PFSK-1 (cell line): Measurements from ENCODE around the gene ITIH5.

Experiments
- FOXP2 ChIP-seq: optimal IDR thresholded peaks from 2 replicates; pipeline ENCODE3; 2011; ENCODE audit warnings: borderline replicate concordance, control low read depth, inconsistent platforms; ENCODE audit not compliant: insufficient read depth; ENCODE audit errors: extremely low read length, extremely low read depth
- POLR2AphosphoS5 ChIP-seq: IDR thresholded peaks from 2 replicates; pipeline ENCODE4 v1.6.1; 2012; ENCODE audit warnings: low read depth, mild to moderate bottlenecking, control low read depth, low read length, moderate library complexity
- REST ChIP-seq, 2 experiments: IDR thresholded peaks; 2 replicates each; pipeline versions ENCODE4 v1.6.1 to v1.8.0; 2011 to 2012; ENCODE audit warnings: low read depth in 2 of 2, low read length in 2 of 2, control low read depth in 1 of 2, inconsistent platforms in 1 of 2, mild to moderate bottlenecking in 1 of 2, moderate library complexity in 1 of 2; ENCODE audit not compliant: insufficient read depth in 1 of 2
- SIN3A ChIP-seq: IDR thresholded peaks from 2 replicates; pipeline ENCODE4 v1.6.1; 2012; ENCODE audit warnings: mild to moderate bottlenecking, low read length, moderate library complexity, borderline replicate concordance; ENCODE audit not compliant: insufficient read depth
- TAF1 ChIP-seq: IDR thresholded peaks from 2 replicates; pipeline ENCODE4 v1.6.1; 2012; ENCODE audit warnings: low read length, control low read depth, borderline replicate concordance; ENCODE audit not compliant: insufficient read depth

The ITIH5 gene

GRCh38 chr10:7707102-7707501, 40.3 kb upstream of the ITIH5 start:
- TF ChIP-seq SIN3A (no peak), POLR2AphosphoS5 (no peak), FOXP2 (no peak), REST (IDR thresholded peaks at IDR 0.05; ENCODE audit: insufficient read depth in 1 of 2, low read depth in 2 of 2, low read length in 2 of 2) (no peak), TAF1 (no peak)

DNA sequence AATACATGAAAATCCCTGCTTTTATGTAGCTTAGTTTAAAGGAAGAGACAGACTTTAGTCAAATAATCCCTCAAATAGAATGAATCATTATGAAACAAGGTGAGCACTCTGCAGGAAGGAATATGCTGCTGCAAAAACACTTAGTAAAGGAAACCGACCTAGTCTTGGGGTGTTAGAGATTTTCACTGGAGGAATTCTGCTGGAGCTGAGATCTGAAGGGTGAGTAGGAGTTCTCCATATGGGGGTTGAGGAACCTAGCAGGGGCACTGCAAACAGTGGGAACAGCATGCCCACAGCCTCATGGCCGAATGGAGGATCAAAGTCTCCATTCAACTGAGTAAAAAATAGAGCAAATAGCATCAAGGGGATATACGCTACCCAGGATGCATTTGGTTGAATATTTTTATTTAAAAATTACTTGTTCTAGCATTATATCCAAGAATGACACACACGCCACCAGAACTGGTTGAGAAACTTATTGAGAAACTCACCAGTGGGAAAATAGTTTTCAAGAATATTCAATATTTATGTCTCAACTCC, 39.8 kb upstream of the ITIH5 start:
- TF ChIP-seq TAF1: no peak
- no peak for TF ChIP-seq SIN3A
- no peak for TF ChIP-seq FOXP2
- no peak for TF ChIP-seq POLR2AphosphoS5
- TF ChIP-seq REST (IDR thresholded peaks at IDR 0.05; ENCODE audit: insufficient read depth in 1 of 2, low read depth in 2 of 2, low read length in 2 of 2): no peak

DNA sequence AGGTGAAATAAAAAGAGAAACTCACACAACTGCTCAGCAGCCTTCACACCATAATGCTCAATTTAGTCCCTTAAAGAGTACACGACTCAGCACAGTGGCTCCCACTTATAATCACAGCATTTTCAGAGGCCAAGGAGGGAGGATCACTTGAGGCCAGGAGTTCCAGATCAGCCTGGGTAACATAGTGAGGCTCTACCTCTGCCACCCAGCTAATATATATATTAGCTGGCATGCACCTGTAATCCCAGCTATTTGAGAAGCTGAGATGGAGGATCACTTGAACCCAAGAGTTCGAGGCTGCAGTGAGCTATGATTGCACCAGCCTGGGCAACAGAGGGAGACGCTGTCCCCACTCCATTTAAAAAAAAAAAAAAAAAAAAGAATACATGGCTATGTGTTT, 38.6 kb upstream of the ITIH5 start:
- no peak for TF ChIP-seq SIN3A
- TF ChIP-seq POLR2AphosphoS5: no peak
- TF ChIP-seq REST (IDR thresholded peaks at IDR 0.05; ENCODE audit: insufficient read depth in 1 of 2, low read depth in 2 of 2, low read length in 2 of 2): no peak
- no peak for TF ChIP-seq TAF1
- TF ChIP-seq FOXP2: no peak

DNA sequence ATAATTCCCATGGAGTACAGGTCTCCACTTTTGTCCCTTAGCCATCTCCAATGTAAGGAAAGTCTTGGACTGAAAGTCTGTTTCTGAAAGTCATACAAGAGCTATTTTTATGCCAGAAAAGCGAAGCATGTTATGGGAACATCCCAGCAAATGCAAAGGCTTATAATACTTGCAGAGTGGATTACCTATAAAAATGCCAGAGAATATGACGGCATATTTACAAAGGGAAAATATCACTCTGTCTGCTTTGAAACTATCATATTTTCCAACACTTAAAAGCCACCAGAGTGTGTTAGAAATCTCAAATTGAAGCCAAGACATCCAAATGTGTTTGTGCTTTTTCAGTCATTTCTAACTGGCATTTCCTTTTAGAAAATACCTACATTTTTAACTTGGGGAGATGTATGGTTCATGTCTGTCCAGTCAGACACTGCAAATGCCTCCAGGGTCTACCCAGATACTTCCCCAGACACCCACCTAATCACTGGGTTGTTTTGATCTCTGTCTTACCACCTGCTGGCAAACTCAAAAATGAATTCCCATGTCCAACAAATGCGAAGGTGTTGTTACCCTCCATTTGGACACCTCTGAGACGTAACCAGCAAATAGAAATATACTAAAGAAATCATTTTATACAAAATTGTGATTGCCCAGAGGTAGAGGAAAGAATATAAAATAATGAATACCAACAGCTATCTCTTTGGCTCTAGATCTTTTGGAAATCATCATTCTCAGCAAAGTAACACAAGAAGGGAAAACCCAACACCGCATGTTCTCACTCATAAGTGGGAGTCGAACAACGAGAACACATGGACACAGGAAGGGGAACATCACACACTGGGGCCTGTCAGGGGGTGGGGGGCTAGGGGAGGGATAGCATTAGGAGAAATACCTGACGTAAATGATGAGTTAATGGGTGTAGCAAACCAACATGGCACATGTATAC, 37.6 kb upstream of the ITIH5 start:
- no peak for TF ChIP-seq SIN3A
- TF ChIP-seq POLR2AphosphoS5: no peak
- TF ChIP-seq FOXP2: no peak
- no peak for TF ChIP-seq REST (IDR thresholded peaks at IDR 0.05; ENCODE audit: insufficient read depth in 1 of 2, low read depth in 2 of 2, low read length in 2 of 2)
- no peak for TF ChIP-seq TAF1
